Measurements from ENCODE around the gene E2F1. TPM values are rescaled to one million over a fixed set of nuclear protein-coding genes. Genes with fewer than 3 reads are reported as not detected.

Gene E2F1
- total and polyA plus RNA-seq, 2 donors (not counting 3 experiments of a cell fraction or from before 2014, with no cell fraction given) = 20.7 to 29.6 TPM

DNA sequence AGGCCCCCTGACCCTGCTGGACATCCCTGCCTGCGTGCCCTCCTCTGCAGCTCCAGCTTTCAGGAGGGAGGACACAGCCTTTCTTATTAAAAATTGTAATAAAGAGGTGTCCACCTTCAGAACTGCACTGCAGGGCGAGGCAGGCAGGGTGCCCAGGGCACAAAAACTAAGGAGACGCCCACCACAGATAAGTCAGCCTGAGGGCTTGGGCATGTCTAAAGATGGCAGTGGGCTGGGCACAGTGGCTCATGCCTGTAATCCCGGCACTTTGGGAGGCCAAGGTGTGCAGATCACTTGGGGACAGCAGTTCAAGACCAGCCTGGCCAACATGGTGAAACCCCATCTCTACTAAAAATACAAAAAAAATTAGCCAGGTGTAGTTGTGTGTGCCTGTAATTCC is 31.0 kb downstream of the E2F1 start:
- H3K9me1 ChIP-seq (replicated peaks; ENCODE audit: control insufficient read depth, extremely low read depth, insufficient read depth, low read length) = no peaks in the 10 kb centered on the region
- intact Hi-C loops (cut with micrococcal nuclease) (no loop called here), dilution Hi-C loops (cut with MboI; ENCODE audit: extremely low pct_ligation_motif_present, low sequenced_read_pairs) (no loop called here)
- H3K27ac ChIP-seq (ENCODE audit: insufficient read depth, low read depth, low read length) = no peak overlapping the region
- no peaks in the 10 kb centered on the region for H3K9me3 ChIP-seq (replicated peaks; ENCODE audit: control insufficient read depth, insufficient read depth, low read length)
- no peak overlapping the region for H3K4me2 ChIP-seq (ENCODE audit: insufficient read depth, low read length)
- no peaks in the 10 kb centered on the region for H3K79me2 ChIP-seq (ENCODE audit: control insufficient read depth, insufficient read depth, low read length)
- H3K9ac ChIP-seq (replicated peaks; ENCODE audit: extremely low read depth, insufficient read depth, low read length) = no peak overlapping the region
- TF ChIP-seq JUN (IDR thresholded peaks at IDR 0.05; ENCODE audit: borderline replicate concordance, insufficient read depth, insufficient read length, low read depth) (no peak), POLR2A (IDR thresholded peaks at IDR 0.05; ENCODE audit: low read depth, low read length) (no peak), FOS (IDR thresholded peaks at IDR 0.05; ENCODE audit: borderline replicate concordance, insufficient read depth, low read length) (no peak), GATA2 (IDR thresholded peaks at IDR 0.05; ENCODE audit: insufficient read depth, insufficient read length, low read depth, low read length) (no peak), EZH2 (IDR thresholded peaks at IDR 0.05; ENCODE audit: borderline replicate concordance, low read depth, low read length, severe bottlenecking) (no peak), POLR2AphosphoS5 (IDR thresholded peaks at IDR 0.05; ENCODE audit: insufficient read depth, low read depth, low read length) (no peak), MYC (IDR thresholded peaks at IDR 0.05; ENCODE audit: low read depth, low read length) (no peak)
- TF ChIP-seq, protein P1, sequence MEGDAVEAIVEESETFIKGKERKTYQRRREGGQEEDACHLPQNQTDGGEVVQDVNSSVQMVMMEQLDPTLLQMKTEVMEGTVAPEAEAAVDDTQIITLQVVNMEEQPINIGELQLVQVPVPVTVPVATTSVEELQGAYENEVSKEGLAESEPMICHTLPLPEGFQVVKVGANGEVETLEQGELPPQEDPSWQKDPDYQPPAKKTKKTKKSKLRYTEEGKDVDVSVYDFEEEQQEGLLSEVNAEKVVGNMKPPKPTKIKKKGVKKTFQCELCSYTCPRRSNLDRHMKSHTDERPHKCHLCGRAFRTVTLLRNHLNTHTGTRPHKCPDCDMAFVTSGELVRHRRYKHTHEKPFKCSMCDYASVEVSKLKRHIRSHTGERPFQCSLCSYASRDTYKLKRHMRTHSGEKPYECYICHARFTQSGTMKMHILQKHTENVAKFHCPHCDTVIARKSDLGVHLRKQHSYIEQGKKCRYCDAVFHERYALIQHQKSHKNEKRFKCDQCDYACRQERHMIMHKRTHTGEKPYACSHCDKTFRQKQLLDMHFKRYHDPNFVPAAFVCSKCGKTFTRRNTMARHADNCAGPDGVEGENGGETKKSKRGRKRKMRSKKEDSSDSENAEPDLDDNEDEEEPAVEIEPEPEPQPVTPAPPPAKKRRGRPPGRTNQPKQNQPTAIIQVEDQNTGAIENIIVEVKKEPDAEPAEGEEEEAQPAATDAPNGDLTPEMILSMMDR (IDR thresholded peaks at IDR 0.05; ENCODE audit: extremely low read depth in 1 of 2, insufficient read depth in 1 of 2, low read depth in 1 of 2, low read length in 2 of 2) = no peak
- TF ChIP-seq, protein P2, sequence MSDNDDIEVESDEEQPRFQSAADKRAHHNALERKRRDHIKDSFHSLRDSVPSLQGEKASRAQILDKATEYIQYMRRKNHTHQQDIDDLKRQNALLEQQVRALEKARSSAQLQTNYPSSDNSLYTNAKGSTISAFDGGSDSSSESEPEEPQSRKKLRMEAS (IDR thresholded peaks at IDR 0.05; ENCODE audit: insufficient read depth, insufficient read length) = no peak
- no peaks in the 10 kb centered on the region for H4K20me1 ChIP-seq (replicated peaks; ENCODE audit: control insufficient read depth, extremely low read depth, insufficient read depth, low read length)
- no peak overlapping the region for H2AFZ ChIP-seq (ENCODE audit: low read depth, low read length)
- no peaks in the 10 kb centered on the region for H3K27me3 ChIP-seq (ENCODE audit: control insufficient read depth in 2 of 2, insufficient read depth in 2 of 2, low read length in 2 of 2)
- no TSS peak for BruUV-seq (replicated peaks)
- no peak for DNase-seq (ENCODE audit: low read depth, low spot score)
- no peak for FAIRE-seq
- H3K4me1 ChIP-seq (ENCODE audit: control insufficient read depth, extremely low read depth, insufficient read depth, low read length) = no peaks in the 10 kb centered on the region
- no peak overlapping the region for H3K4me3 ChIP-seq (replicated peaks in 1 of 3; ENCODE audit: insufficient read depth in 1 of 3, low read depth in 1 of 3, low read length in 3 of 3)
- ChIA-PET POLR2A (no interaction called here), CTCF (interaction anchor here (0.6 to 5.2 kb wide), 4 partner anchors 11 to 234 kb away, joined by 4 to 58 read pairs (median 4); no protein-coding TSS in a partner anchor)
- no peaks in the 10 kb centered on the region for H3K36me3 ChIP-seq (ENCODE audit: control insufficient read depth in 2 of 2, extremely low read depth in 1 of 2, insufficient read depth in 2 of 2, low read length in 2 of 2)
